Loucy (cell line): ENCODE results near the gene PDHA2.

Source experiments
- CTCF ChIP-seq: fragments of 200-600 bp; sonication (generic); conservative IDR thresholded peaks from 2 replicates; pipeline ENCODE4 v1.5.1; 2014; ENCODE audit warnings: mild to moderate bottlenecking, antibody characterized with exemption, low read length
- EZH2phosphoT487 ChIP-seq: fragments of 200-600 bp; IDR thresholded peaks from 2 replicates; pipeline ENCODE4 v1.6.1; 2018; ENCODE audit warnings: antibody characterized with exemption, mild to moderate bottlenecking, moderate library complexity, borderline replicate concordance

GRCh38 chr4:95821867-95822266 lies 18.0 kb upstream of the PDHA2 start:
- no peak for TF ChIP-seq CTCF
- no peak for TF ChIP-seq EZH2phosphoT487
